Gastroesophageal sphincter (tissue), 3 donors: Measurements from ENCODE around the gene ATF6.

ENCODE experiments used
- CTCF ChIP-seq, 4 experiments: fragments of 200-600 bp in 2 of 4; fragments of 450-650 bp in 2 of 4; sonication (generic) in 1 of 4; IDR thresholded peaks; one replicate each; pipeline ENCODE4 v1.5.1; 2017 to 2019; ENCODE audit warnings: antibody characterized with exemption in 4 of 4, mild to moderate bottlenecking in 2 of 4, moderate library complexity in 2 of 4
- EP300 ChIP-seq: sonication (generic); formaldehyde crosslinking; IDR thresholded peaks from one replicate; pipeline ENCODE4 v1.6.1; 2017; ENCODE audit warnings: antibody characterized with exemption, mild to moderate bottlenecking
- POLR2A ChIP-seq, 2 donors: fragments of 450-650 bp; IDR thresholded peaks; one replicate each; pipeline ENCODE4 v1.6.1; 2017; ENCODE audit warnings: antibody characterized with exemption in 2 of 2, mild to moderate bottlenecking in 2 of 2, moderate library complexity in 1 of 2
- POLR2AphosphoS5 ChIP-seq: sonication (generic); formaldehyde crosslinking; IDR thresholded peaks from one replicate; pipeline ENCODE4 v1.6.1; 2017; ENCODE audit warnings: antibody characterized with exemption

- TF ChIP-seq POLR2A (IDR thresholded peaks at IDR 0.05) (no peak), CTCF (IDR thresholded peaks at IDR 0.05) (no peak), POLR2AphosphoS5 (no peak), EP300 (no peak)
Measured at GRCh38 chr1:161885759-161886158, 119.6 kb downstream of the ATF6 start.
